Glutamatergic neuron (in vitro differentiated cells): Measurements from ENCODE around the gene ARHGEF9. TPM values are rescaled to one million over a fixed set of nuclear protein-coding genes. Genes with fewer than 3 reads are reported as not detected.

Source experiments
- DNase-seq: peaks from one replicate; pipeline ENCODE4 v3.0.0; 2022
- H3K27ac Mint-ChIP-seq: one replicate; pipeline ENCODE4 v1.8.0; 2020; ENCODE audit warnings: mild to moderate bottlenecking, mixed read lengths, inconsistent platforms; ENCODE audit not compliant: unreplicated experiment
- H3K27me3 Mint-ChIP-seq: one replicate; pipeline ENCODE4 v1.8.0; 2020; ENCODE audit warnings: mild to moderate bottlenecking, moderate library complexity, mixed read lengths, inconsistent platforms; ENCODE audit not compliant: unreplicated experiment
- H3K36me3 Mint-ChIP-seq: one replicate; pipeline ENCODE4 v1.8.0; 2020; ENCODE audit warnings: mild to moderate bottlenecking, mixed read lengths, inconsistent platforms; ENCODE audit not compliant: unreplicated experiment
- H3K4me1 Mint-ChIP-seq: one replicate; pipeline ENCODE4 v1.8.0; 2020; ENCODE audit warnings: mild to moderate bottlenecking, low read depth, mixed read lengths, inconsistent platforms; ENCODE audit not compliant: unreplicated experiment
- H3K4me3 Mint-ChIP-seq: one replicate; pipeline ENCODE4 v1.8.0; 2020; ENCODE audit warnings: mild to moderate bottlenecking, mixed read lengths, inconsistent platforms; ENCODE audit not compliant: unreplicated experiment
- H3K9me3 Mint-ChIP-seq: one replicate; pipeline ENCODE4 v1.8.0; 2020; ENCODE audit warnings: mild to moderate bottlenecking, moderate library complexity, mixed read lengths, inconsistent platforms; ENCODE audit not compliant: unreplicated experiment
- CTCF ChIP-seq: fragments of 200-600 bp; sonication (generic); IDR thresholded peaks from one replicate; pipeline ENCODE4 v1.5.0; 2021; ENCODE audit not compliant: partially characterized antibody, unreplicated experiment
- total RNA-seq: library from RNA; stranded (reverse); fragmentation: NEBNext Ultra II Directional; extraction: Animal tissue kit (Norgen Biotek cat#: 25700); gene quantifications from one replicate; pipeline ENCODE4 v1.2.1, GENCODE V29; 2021; ENCODE audit not compliant: unreplicated experiment

Gene ARHGEF9
- total RNA-seq, 1 donor from 2014 or later: 138 TPM

GRCh38 chrX:63737131-63737921 is 47.7 kb downstream of the ARHGEF9 start:
- Mint-ChIP-seq H3K9me3 (peaks cover 5% of the 10 kb centered on the region), H3K4me3 (peak overlapping the region; percentile 38), H3K27me3 (no peaks in the 10 kb centered on the region), H3K4me1 (peaks cover 44% of the 10 kb centered on the region), H3K36me3 (no peaks in the 10 kb centered on the region), H3K27ac (no peak overlapping the region)
- TF ChIP-seq CTCF: no peak
- no peak for DNase-seq

- Mint-ChIP-seq H3K36me3 (no peaks in the 10 kb centered on the region), H3K9me3 (peaks cover 4% of the 10 kb centered on the region), H3K4me1 (peaks cover 29% of the 10 kb centered on the region), H3K27me3 (peaks cover 2% of the 10 kb centered on the region), H3K4me3 (peak overlapping the region; percentile 38), H3K27ac (no peak overlapping the region)
- no peak for TF ChIP-seq CTCF
- no peak for DNase-seq
Observed at GRCh38 chrX:63735882-63736281, 49.1 kb downstream of the ARHGEF9 start.

GRCh38 chrX:63720293-63720692 is 64.7 kb downstream of the ARHGEF9 start:
- Mint-ChIP-seq H3K4me1 (peaks cover 7% of the 10 kb centered on the region), H3K9me3 (peaks cover 5% of the 10 kb centered on the region)

GRCh38 chrX:63719633-63720032 is 65.4 kb downstream of the ARHGEF9 start:
- TF ChIP-seq CTCF: no peak
- H3K27me3 Mint-ChIP-seq: peaks cover 3% of the 10 kb centered on the region
- no peak overlapping the region for H3K27ac Mint-ChIP-seq
- peaks cover 5% of the 10 kb centered on the region for H3K9me3 Mint-ChIP-seq
- DNase-seq: no peak
- peaks cover 4% of the 10 kb centered on the region for H3K4me1 Mint-ChIP-seq
- H3K4me3 Mint-ChIP-seq: no peak overlapping the region
- no peaks in the 10 kb centered on the region for H3K36me3 Mint-ChIP-seq

More at GRCh38 chrX:63720293-63720692, 64.7 kb downstream of the ARHGEF9 start:
- peaks cover 3% of the 10 kb centered on the region for H3K27me3 Mint-ChIP-seq
- TF ChIP-seq CTCF: no peak
- DNase-seq: no peak
- H3K27ac Mint-ChIP-seq: no peak overlapping the region
- no peak overlapping the region for H3K4me3 Mint-ChIP-seq
- no peaks in the 10 kb centered on the region for H3K36me3 Mint-ChIP-seq

GRCh38 chrX:63718010-63718694 is 66.9 kb downstream of the ARHGEF9 start:
- Mint-ChIP-seq H3K27me3 (peaks cover 1% of the 10 kb centered on the region), H3K4me1 (peaks cover 7% of the 10 kb centered on the region), H3K36me3 (no peaks in the 10 kb centered on the region), H3K9me3 (peaks cover 2% of the 10 kb centered on the region), H3K27ac (no peak overlapping the region), H3K4me3 (no peak overlapping the region)
- DNase-seq: no peak
- TF ChIP-seq CTCF: no peak
